ENCODE data around the gene DAPK2. TPM values are rescaled to one million over a fixed set of nuclear protein-coding genes. Genes with fewer than 3 reads are reported as not detected.

Gene DAPK2
- total and polyA plus RNA-seq, 2 of the 13 experiments (the other 11 are each of a cell fraction or from before 2014, with no cell fraction given) = 0.33 to 0.63 TPM

DNA sequence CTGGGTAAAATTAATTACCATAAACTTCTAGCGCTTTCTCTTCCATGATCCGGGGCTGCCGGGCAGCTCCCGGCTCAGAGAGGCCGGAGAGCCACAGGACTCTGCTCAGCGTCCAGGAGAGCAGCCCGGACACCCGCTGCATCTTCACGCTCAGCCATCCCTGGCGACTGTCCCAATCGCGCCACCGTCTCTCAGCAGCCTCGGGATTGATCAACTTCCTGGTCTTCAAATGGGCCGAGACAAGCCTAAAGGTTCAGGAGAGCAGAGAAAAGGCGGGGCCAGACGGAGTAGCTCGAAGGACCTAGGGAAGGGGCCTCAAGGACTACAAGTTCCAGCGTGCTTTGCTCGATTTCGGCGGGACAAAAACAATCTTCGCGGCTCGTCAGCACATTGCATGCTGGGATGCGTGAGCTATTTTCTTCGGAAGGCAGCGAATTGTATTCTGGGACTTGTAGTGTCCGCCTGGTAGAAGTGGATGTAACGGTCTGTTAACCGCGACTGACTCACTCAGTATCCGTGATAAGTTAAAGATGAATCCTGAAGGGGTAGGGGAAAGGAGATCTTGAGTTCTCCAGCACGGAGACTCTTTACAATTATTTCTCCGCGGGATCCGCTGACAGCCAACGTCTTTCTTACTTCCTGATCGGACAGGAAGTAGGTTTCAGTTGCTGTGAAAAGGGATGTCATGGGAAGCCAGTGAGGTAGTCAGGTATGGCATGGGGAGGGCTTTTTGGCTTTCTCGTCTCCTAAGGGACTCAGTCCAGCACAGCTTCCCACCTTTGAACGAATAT is 47.5 kb upstream of the DAPK2 start, which contains the start of gene CIAO2A (continued):
- TF ChIP-seq, protein P1, sequence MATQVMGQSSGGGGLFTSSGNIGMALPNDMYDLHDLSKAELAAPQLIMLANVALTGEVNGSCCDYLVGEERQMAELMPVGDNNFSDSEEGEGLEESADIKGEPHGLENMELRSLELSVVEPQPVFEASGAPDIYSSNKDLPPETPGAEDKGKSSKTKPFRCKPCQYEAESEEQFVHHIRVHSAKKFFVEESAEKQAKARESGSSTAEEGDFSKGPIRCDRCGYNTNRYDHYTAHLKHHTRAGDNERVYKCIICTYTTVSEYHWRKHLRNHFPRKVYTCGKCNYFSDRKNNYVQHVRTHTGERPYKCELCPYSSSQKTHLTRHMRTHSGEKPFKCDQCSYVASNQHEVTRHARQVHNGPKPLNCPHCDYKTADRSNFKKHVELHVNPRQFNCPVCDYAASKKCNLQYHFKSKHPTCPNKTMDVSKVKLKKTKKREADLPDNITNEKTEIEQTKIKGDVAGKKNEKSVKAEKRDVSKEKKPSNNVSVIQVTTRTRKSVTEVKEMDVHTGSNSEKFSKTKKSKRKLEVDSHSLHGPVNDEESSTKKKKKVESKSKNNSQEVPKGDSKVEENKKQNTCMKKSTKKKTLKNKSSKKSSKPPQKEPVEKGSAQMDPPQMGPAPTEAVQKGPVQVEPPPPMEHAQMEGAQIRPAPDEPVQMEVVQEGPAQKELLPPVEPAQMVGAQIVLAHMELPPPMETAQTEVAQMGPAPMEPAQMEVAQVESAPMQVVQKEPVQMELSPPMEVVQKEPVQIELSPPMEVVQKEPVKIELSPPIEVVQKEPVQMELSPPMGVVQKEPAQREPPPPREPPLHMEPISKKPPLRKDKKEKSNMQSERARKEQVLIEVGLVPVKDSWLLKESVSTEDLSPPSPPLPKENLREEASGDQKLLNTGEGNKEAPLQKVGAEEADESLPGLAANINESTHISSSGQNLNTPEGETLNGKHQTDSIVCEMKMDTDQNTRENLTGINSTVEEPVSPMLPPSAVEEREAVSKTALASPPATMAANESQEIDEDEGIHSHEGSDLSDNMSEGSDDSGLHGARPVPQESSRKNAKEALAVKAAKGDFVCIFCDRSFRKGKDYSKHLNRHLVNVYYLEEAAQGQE (IDR thresholded peaks at IDR 0.05; ENCODE audit: borderline replicate concordance in 1 of 2, low read depth in 1 of 2, low read length in 2 of 2) = no peak
- TF ChIP-seq, protein P2, sequence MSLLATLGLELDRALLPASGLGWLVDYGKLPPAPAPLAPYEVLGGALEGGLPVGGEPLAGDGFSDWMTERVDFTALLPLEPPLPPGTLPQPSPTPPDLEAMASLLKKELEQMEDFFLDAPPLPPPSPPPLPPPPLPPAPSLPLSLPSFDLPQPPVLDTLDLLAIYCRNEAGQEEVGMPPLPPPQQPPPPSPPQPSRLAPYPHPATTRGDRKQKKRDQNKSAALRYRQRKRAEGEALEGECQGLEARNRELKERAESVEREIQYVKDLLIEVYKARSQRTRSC (CRISPR knock-in tag; IDR thresholded peaks at IDR 0.05; ENCODE audit: low read depth) = no peak
- TF ChIP-seq NFYB (CRISPR knock-in tag; IDR thresholded peaks at IDR 0.05) (peak; percentile 57), RFX1 (IDR thresholded peaks at IDR 0.05) (no peak), POLR2G (IDR thresholded peaks at IDR 0.05; ENCODE audit: low read depth, low read length) (peak; percentile 85), TMF1 (CRISPR knock-in tag; IDR thresholded peaks at IDR 0.05; ENCODE audit: low read depth) (no peak), EHMT2 (IDR thresholded peaks at IDR 0.05; ENCODE audit: borderline replicate concordance, low read depth, low read length) (no peak), KDM6A (CRISPR knock-in tag; IDR thresholded peaks at IDR 0.05; ENCODE audit: low read depth) (no peak), ZNF12 (CRISPR knock-in tag; IDR thresholded peaks at IDR 0.05) (no peak), ZFP62 (CRISPR knock-in tag; IDR thresholded peaks at IDR 0.05) (0 out of 2 replicates have a peak, but pooled peaks have one; percentile 21), DMAP1 (CRISPR knock-in tag; IDR thresholded peaks at IDR 0.05) (no peak), ZMYM2 (CRISPR knock-in tag; IDR thresholded peaks at IDR 0.05) (no peak)
- TF ChIP-seq, protein P3, sequence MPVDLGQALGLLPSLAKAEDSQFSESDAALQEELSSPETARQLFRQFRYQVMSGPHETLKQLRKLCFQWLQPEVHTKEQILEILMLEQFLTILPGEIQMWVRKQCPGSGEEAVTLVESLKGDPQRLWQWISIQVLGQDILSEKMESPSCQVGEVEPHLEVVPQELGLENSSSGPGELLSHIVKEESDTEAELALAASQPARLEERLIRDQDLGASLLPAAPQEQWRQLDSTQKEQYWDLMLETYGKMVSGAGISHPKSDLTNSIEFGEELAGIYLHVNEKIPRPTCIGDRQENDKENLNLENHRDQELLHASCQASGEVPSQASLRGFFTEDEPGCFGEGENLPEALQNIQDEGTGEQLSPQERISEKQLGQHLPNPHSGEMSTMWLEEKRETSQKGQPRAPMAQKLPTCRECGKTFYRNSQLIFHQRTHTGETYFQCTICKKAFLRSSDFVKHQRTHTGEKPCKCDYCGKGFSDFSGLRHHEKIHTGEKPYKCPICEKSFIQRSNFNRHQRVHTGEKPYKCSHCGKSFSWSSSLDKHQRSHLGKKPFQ (CRISPR knock-in tag; IDR thresholded peaks at IDR 0.05; ENCODE audit: insufficient replicate concordance) = no peak
- TF ChIP-seq, protein P4, sequence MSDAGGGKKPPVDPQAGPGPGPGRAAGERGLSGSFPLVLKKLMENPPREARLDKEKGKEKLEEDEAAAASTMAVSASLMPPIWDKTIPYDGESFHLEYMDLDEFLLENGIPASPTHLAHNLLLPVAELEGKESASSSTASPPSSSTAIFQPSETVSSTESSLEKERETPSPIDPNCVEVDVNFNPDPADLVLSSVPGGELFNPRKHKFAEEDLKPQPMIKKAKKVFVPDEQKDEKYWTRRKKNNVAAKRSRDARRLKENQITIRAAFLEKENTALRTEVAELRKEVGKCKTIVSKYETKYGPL (CRISPR knock-in tag; IDR thresholded peaks at IDR 0.05) = no peak
- TF ChIP-seq, protein P5, sequence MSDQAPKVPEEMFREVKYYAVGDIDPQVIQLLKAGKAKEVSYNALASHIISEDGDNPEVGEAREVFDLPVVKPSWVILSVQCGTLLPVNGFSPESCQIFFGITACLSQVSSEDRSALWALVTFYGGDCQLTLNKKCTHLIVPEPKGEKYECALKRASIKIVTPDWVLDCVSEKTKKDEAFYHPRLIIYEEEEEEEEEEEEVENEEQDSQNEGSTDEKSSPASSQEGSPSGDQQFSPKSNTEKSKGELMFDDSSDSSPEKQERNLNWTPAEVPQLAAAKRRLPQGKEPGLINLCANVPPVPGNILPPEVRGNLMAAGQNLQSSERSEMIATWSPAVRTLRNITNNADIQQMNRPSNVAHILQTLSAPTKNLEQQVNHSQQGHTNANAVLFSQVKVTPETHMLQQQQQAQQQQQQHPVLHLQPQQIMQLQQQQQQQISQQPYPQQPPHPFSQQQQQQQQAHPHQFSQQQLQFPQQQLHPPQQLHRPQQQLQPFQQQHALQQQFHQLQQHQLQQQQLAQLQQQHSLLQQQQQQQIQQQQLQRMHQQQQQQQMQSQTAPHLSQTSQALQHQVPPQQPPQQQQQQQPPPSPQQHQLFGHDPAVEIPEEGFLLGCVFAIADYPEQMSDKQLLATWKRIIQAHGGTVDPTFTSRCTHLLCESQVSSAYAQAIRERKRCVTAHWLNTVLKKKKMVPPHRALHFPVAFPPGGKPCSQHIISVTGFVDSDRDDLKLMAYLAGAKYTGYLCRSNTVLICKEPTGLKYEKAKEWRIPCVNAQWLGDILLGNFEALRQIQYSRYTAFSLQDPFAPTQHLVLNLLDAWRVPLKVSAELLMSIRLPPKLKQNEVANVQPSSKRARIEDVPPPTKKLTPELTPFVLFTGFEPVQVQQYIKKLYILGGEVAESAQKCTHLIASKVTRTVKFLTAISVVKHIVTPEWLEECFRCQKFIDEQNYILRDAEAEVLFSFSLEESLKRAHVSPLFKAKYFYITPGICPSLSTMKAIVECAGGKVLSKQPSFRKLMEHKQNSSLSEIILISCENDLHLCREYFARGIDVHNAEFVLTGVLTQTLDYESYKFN (CRISPR knock-in tag; conservative IDR thresholded peaks at IDR 0.05) = peak; percentile 62
- TF ChIP-seq, protein P6, sequence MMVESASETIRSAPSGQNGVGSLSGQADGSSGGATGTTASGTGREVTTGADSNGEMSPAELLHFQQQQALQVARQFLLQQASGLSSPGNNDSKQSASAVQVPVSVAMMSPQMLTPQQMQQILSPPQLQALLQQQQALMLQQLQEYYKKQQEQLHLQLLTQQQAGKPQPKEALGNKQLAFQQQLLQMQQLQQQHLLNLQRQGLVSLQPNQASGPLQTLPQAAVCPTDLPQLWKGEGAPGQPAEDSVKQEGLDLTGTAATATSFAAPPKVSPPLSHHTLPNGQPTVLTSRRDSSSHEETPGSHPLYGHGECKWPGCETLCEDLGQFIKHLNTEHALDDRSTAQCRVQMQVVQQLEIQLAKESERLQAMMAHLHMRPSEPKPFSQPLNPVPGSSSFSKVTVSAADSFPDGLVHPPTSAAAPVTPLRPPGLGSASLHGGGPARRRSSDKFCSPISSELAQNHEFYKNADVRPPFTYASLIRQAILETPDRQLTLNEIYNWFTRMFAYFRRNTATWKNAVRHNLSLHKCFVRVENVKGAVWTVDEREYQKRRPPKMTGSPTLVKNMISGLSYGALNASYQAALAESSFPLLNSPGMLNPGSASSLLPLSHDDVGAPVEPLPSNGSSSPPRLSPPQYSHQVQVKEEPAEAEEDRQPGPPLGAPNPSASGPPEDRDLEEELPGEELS (CRISPR knock-in tag; IDR thresholded peaks at IDR 0.05) = 0 out of 2 replicates have a peak, but pooled peaks have one; percentile 26

All from HepG2 (cell line).